Chondrocyte (in vitro differentiated cells): ENCODE measurements around the gene PTRHD1. TPM values are rescaled to one million over a fixed set of nuclear protein-coding genes. Genes with fewer than 3 reads are reported as not detected.

Experiments used
- DNase-seq: peaks from one replicate; pipeline ENCODE4 v3.0.0; 2021; ENCODE audit warnings: mixed read lengths, low spot score
- H3K27ac Mint-ChIP-seq: one replicate; pipeline ENCODE4 v1.8.0; 2021; ENCODE audit warnings: mild to moderate bottlenecking, moderate library complexity, mixed read lengths; ENCODE audit not compliant: unreplicated experiment
- H3K27me3 Mint-ChIP-seq: 2 replicates; pipeline ENCODE4 v1.8.0; 2021; ENCODE audit warnings: low read depth, mixed read lengths
- H3K36me3 Mint-ChIP-seq: 2 replicates; pipeline ENCODE4 v1.8.0; 2021; ENCODE audit warnings: low read depth, mixed read lengths
- H3K4me1 Mint-ChIP-seq: 2 replicates; pipeline ENCODE4 v1.8.0; 2021; ENCODE audit warnings: low read depth, mild to moderate bottlenecking, mixed read lengths
- H3K4me3 Mint-ChIP-seq: one replicate; pipeline ENCODE4 v1.8.0; 2021; ENCODE audit warnings: mild to moderate bottlenecking, moderate library complexity, mixed read lengths; ENCODE audit not compliant: unreplicated experiment
- H3K9me3 Mint-ChIP-seq: 2 replicates; pipeline ENCODE4 v1.8.0; 2021; ENCODE audit warnings: low read depth, mixed read lengths
- total RNA-seq: library from RNA; stranded (reverse); gene quantifications from 3 replicates; pipeline ENCODE4 v1.2.1, GENCODE V29; 2021
- TF ChIP-seq, protein P1 (sequence below): fragments of 200-600 bp; sonication (generic); IDR thresholded peaks from 2 replicates; pipeline ENCODE4 v1.5.0; 2021; ENCODE audit warnings: antibody characterized with exemption, mild to moderate bottlenecking, moderate library complexity

PTRHD1 gene
- total RNA-seq, 1 donor from 2014 or later: 32.0 TPM

DNA sequence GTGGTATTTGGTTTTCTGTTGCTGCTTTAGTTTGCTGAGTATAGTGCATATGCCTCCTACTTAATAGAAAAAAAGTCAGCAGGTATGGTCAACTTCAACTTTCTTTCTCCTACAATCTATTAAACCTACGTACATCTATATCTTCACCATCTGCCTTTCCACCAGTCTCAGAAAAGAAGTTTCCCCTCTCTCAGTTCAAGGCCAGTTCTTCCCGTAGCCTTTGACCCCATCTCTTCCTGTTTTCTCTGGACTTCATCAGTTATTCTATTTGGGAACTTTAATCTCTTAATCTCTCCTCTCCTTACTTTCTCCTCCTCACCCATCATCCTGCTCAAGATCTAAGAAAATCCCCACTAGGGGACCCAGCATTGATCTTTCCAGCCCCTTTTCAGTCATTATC, 5.7 kb downstream of the PTRHD1 start:
- H3K9me3 Mint-ChIP-seq: no peaks in the 10 kb centered on the region
- no peak overlapping the region for H3K4me3 Mint-ChIP-seq
- no peaks in the 10 kb centered on the region for H3K27me3 Mint-ChIP-seq
- TF ChIP-seq, protein P1, sequence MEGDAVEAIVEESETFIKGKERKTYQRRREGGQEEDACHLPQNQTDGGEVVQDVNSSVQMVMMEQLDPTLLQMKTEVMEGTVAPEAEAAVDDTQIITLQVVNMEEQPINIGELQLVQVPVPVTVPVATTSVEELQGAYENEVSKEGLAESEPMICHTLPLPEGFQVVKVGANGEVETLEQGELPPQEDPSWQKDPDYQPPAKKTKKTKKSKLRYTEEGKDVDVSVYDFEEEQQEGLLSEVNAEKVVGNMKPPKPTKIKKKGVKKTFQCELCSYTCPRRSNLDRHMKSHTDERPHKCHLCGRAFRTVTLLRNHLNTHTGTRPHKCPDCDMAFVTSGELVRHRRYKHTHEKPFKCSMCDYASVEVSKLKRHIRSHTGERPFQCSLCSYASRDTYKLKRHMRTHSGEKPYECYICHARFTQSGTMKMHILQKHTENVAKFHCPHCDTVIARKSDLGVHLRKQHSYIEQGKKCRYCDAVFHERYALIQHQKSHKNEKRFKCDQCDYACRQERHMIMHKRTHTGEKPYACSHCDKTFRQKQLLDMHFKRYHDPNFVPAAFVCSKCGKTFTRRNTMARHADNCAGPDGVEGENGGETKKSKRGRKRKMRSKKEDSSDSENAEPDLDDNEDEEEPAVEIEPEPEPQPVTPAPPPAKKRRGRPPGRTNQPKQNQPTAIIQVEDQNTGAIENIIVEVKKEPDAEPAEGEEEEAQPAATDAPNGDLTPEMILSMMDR: no peak
- H3K36me3 Mint-ChIP-seq: peaks cover 4% of the 10 kb centered on the region
- H3K4me1 Mint-ChIP-seq: peaks cover 4% of the 10 kb centered on the region
- DNase-seq: no peak
- no peak overlapping the region for H3K27ac Mint-ChIP-seq

DNA sequence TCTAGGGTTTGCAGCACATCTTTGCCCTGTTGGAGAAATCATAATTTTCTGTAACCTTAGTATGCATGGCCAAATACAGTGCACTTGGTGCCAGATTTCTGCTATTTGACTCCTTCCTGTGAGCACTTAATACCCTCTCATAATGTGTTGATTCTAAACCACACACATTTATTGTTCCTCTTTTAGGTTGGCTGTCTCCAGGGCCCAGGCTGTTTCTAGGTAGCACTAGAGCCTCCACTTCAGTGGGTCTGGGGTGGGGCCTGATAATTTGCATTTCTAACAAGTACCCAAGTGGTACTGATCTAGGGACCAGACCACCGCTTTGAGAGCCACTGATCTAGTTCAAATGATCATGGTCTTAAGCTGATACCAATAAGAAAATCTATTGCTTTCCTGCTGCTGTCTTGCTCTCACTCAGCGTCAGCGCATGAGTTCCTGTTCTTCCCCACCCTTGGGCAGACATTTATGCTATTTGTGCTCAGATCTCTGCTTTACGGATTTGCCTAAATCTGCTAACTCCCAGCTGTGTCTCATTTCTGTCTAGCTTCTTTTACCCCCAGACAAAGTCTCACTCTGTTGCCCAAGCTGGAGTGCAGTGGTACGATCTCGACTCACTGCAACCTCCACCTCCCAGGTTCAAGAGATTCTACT, 7.4 kb downstream of the PTRHD1 start:
- H3K4me3 Mint-ChIP-seq: no peak overlapping the region
- DNase-seq: no peak
- peaks cover 4% of the 10 kb centered on the region for H3K36me3 Mint-ChIP-seq
- H3K27me3 Mint-ChIP-seq: no peaks in the 10 kb centered on the region
- H3K9me3 Mint-ChIP-seq: no peaks in the 10 kb centered on the region
- no peaks in the 10 kb centered on the region for H3K4me1 Mint-ChIP-seq
- H3K27ac Mint-ChIP-seq: no peak overlapping the region
- TF ChIP-seq, protein P1: no peak

DNA sequence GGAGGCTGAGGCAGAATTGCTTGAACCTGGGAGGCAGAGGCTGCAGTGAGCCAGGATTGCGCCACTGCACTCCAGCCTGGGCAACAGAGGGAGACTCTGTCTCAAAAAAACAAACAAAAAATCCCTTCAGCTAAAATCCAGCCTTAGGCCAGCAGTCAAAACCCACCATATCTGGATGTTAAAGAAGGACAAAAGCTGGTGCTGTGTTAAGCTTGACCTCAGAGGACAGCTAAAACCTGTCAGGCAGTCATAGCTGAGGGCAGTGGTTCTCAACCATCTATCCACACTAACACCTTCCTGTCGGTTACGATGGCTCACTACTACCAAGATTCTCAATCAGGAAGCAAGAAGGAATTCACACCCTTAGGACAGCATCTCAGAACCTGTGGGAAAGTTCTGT, 9.6 kb downstream of the PTRHD1 start:
- no peak for DNase-seq
- no peaks in the 10 kb centered on the region for H3K27me3 Mint-ChIP-seq
- H3K9me3 Mint-ChIP-seq: no peaks in the 10 kb centered on the region
- H3K36me3 Mint-ChIP-seq: no peaks in the 10 kb centered on the region
- no peaks in the 10 kb centered on the region for H3K4me1 Mint-ChIP-seq
- TF ChIP-seq, protein P1: no peak
- no peak overlapping the region for H3K27ac Mint-ChIP-seq
- H3K4me3 Mint-ChIP-seq: no peak overlapping the region

DNA sequence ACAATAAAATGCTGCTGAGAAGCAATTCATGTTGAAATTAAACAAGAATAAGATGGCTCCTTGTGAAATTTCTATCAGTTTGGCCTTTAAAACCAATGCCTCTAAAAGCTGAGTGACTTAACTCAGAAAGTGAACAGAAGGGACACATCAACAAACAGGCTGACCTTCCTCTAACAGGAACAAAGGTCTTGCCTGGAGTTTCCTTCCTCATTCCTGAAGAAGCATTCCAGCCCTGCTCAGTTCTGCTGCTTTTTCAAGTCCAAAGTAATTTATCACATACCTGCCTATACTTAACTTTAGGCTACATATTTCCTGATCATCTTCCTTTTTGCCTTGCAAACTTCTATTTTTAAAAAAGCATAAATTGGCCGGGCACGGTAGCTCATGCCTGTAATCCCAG, 14.1 kb downstream of the PTRHD1 start:
- Mint-ChIP-seq H3K27me3 (no peaks in the 10 kb centered on the region), H3K36me3 (no peaks in the 10 kb centered on the region), H3K27ac (no peak overlapping the region), H3K9me3 (no peaks in the 10 kb centered on the region), H3K4me1 (no peaks in the 10 kb centered on the region), H3K4me3 (no peak overlapping the region)
- DNase-seq: no peak
- TF ChIP-seq, protein P1: no peak

DNA sequence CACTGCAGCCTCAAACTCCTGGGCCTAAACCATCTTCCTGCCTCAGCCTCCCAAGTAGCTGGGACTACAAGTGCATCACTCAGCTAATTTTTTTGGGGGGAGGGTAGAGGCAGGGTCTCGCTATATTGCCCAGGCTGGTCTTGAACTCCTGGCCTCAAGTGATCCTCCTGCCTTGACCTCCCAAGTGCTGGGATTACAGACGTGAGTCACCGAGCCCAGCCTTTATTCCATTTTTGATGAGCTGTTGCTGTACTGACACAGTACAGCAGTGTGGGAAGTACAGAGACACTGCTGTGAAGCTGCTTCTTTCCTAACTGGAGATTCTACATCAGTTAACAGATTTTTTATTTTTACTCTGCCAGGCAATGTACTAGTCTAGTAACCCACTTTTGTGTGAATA, 18.8 kb downstream of the PTRHD1 start:
- no peaks in the 10 kb centered on the region for H3K9me3 Mint-ChIP-seq
- TF ChIP-seq, protein P1: no peak
- H3K27me3 Mint-ChIP-seq: no peaks in the 10 kb centered on the region
- H3K4me3 Mint-ChIP-seq: no peak overlapping the region
- no peak overlapping the region for H3K27ac Mint-ChIP-seq
- no peak for DNase-seq
- H3K4me1 Mint-ChIP-seq: peaks cover 4% of the 10 kb centered on the region
- peaks cover 13% of the 10 kb centered on the region for H3K36me3 Mint-ChIP-seq
